Measurements from ENCODE around the gene ARSG. TPM values are rescaled to one million over a fixed set of nuclear protein-coding genes. Genes with fewer than 3 reads are reported as not detected.
"Not testable (repeated sequence)": the region's sequence is repeated elsewhere in the genome, so short reads cannot be mapped to it uniquely, and the experiment has no call there.

ARSG gene
- total RNA-seq, 1 donor from 2014 or later = 8.7 TPM

DNA sequence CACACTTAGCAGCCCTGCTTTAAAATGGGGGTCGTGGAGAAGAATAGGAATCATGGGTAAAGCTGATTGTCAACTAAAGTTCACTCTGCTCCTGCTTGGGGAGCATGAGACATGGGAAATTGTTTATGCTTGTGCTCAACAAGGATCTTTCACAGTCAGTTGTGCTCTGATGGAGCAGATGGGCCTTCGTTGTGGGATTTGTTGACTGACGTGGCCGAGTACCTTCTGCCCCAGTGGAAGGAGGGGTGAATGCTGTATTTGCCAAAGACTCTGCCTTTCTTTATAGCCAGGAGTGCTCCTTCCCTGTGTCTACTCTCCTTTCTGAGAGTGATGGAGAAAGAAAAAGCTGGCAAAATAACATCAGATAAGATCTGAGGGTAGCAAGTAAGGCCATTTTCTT is 11.4 kb downstream of the ARSG start:
- no peak for DNase-seq (ENCODE audit: extremely low spot score, unreplicated experiment)

DNA sequence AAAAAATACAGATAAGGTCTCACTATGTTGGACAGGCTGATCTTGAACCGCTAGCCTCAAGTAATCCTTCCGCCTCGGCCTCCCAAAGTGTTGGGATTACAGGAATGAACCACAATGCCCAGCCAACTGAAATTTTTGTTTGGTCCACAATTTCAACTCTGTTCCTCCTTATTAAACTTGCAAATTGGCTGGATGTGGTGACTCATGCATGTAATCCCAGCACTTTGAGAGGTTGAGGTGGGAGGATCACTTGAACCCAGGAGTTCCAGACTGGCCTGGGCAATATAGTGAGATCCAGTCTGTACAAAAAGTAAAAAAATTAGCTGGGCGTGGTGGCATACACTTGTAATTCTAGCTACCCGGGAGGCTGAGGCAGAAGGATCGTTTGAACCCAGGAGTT is 13.4 kb downstream of the ARSG start:
- Mint-ChIP-seq H3K9me3 (ENCODE audit: unreplicated experiment) (peaks cover 5% of the 10 kb centered on the region), H3K27me3 (ENCODE audit: unreplicated experiment) (no peaks in the 10 kb centered on the region), H3K4me3 (ENCODE audit: unreplicated experiment) (no peak overlapping the region), H3K36me3 (ENCODE audit: unreplicated experiment) (no peaks in the 10 kb centered on the region), H3K27ac (ENCODE audit: unreplicated experiment) (no peak overlapping the region), H3K4me1 (ENCODE audit: unreplicated experiment) (peaks cover 20% of the 10 kb centered on the region)
- TF ChIP-seq, protein P1, sequence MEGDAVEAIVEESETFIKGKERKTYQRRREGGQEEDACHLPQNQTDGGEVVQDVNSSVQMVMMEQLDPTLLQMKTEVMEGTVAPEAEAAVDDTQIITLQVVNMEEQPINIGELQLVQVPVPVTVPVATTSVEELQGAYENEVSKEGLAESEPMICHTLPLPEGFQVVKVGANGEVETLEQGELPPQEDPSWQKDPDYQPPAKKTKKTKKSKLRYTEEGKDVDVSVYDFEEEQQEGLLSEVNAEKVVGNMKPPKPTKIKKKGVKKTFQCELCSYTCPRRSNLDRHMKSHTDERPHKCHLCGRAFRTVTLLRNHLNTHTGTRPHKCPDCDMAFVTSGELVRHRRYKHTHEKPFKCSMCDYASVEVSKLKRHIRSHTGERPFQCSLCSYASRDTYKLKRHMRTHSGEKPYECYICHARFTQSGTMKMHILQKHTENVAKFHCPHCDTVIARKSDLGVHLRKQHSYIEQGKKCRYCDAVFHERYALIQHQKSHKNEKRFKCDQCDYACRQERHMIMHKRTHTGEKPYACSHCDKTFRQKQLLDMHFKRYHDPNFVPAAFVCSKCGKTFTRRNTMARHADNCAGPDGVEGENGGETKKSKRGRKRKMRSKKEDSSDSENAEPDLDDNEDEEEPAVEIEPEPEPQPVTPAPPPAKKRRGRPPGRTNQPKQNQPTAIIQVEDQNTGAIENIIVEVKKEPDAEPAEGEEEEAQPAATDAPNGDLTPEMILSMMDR (IDR thresholded peaks at IDR 0.05) = no peak
- no peak for DNase-seq (ENCODE audit: extremely low spot score, unreplicated experiment)

More for the DNA sequence above, 11.4 kb downstream of the ARSG start:
- H3K4me3 Mint-ChIP-seq (ENCODE audit: unreplicated experiment) = no peak overlapping the region
- H3K27ac Mint-ChIP-seq (ENCODE audit: unreplicated experiment) = peak overlapping the region; percentile 86
- TF ChIP-seq, protein P1 (IDR thresholded peaks at IDR 0.05) = no peak
- H3K36me3 Mint-ChIP-seq (ENCODE audit: unreplicated experiment) = no peaks in the 10 kb centered on the region
- peaks cover 20% of the 10 kb centered on the region for H3K4me1 Mint-ChIP-seq (ENCODE audit: unreplicated experiment)
- no peaks in the 10 kb centered on the region for H3K27me3 Mint-ChIP-seq (ENCODE audit: unreplicated experiment)
- peaks cover 5% of the 10 kb centered on the region for H3K9me3 Mint-ChIP-seq (ENCODE audit: unreplicated experiment)

DNA sequence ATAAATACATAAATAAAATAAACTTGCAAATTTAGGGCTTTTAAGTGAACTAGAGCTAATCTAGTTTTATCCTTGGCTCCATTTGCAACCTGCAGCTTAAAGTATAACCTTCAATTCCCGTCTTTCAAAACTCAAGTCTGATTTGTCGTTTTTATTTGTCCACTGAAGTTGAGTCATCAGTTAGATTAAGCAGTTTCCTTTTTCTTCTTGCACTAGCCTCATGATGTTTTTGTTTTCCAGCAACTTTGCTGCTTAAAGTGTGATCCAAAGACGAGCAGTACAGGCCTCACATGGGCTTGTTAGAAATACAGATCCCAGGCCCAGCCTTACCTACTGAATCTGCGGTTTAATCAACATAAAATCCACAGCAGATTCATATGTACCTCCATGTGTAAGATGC is 13.8 kb downstream of the ARSG start:
- Mint-ChIP-seq H3K27ac (ENCODE audit: unreplicated experiment) (no peak overlapping the region), H3K36me3 (ENCODE audit: unreplicated experiment) (no peaks in the 10 kb centered on the region), H3K4me1 (ENCODE audit: unreplicated experiment) (peaks cover 20% of the 10 kb centered on the region), H3K4me3 (ENCODE audit: unreplicated experiment) (no peak overlapping the region), H3K9me3 (ENCODE audit: unreplicated experiment) (peaks cover 5% of the 10 kb centered on the region), H3K27me3 (ENCODE audit: unreplicated experiment) (no peaks in the 10 kb centered on the region)
- no peak for DNase-seq (ENCODE audit: extremely low spot score, unreplicated experiment)
- TF ChIP-seq, protein P1 (IDR thresholded peaks at IDR 0.05) = no peak

DNA sequence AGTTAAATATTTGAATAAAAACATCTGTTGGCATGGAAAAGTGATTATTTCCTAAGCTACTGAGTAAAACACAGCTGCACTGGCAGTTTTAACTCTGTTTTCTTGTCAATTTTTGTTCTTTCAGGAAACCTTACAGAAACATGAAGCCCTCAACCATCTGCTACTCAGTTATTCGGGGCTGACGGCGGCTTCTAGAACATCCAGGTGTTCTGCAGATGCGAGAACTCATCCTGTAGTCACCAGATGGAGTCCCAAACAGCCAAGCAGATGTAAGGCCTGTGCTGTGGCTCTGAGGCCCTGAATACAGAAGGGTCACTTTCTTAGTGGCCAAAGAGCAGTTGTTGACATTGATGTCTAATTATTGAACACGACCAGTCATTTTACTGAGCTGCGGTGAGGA is 15.5 kb downstream of the ARSG start:
- Mint-ChIP-seq H3K27ac (ENCODE audit: unreplicated experiment) (no peak overlapping the region), H3K4me1 (ENCODE audit: unreplicated experiment) (peaks cover 15% of the 10 kb centered on the region), H3K4me3 (ENCODE audit: unreplicated experiment) (no peak overlapping the region), H3K36me3 (ENCODE audit: unreplicated experiment) (peaks cover 3% of the 10 kb centered on the region), H3K27me3 (ENCODE audit: unreplicated experiment) (no peaks in the 10 kb centered on the region), H3K9me3 (ENCODE audit: unreplicated experiment) (peaks cover 2% of the 10 kb centered on the region)
- TF ChIP-seq, protein P1 (IDR thresholded peaks at IDR 0.05) = no peak
- DNase-seq (ENCODE audit: extremely low spot score, unreplicated experiment) = no peak

DNA sequence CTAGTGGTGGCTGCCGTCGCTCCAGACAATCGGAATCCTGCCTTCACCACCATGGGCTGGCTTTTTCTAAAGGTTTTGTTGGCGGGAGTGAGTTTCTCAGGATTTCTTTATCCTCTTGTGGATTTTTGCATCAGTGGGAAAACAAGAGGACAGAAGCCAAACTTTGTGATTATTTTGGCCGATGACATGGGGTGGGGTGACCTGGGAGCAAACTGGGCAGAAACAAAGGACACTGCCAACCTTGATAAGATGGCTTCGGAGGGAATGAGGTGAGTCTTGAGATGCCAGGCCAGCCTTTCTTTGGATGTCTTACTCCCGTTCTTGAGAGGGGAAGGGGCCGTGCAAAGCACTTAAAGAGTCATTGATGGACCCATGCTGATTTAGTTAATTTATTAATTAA is 16.1 kb downstream of the ARSG start:
- TF ChIP-seq, protein P1 (IDR thresholded peaks at IDR 0.05) = no peak
- Mint-ChIP-seq H3K27ac (ENCODE audit: unreplicated experiment) (no peak overlapping the region), H3K4me1 (ENCODE audit: unreplicated experiment) (peaks cover 11% of the 10 kb centered on the region), H3K27me3 (ENCODE audit: unreplicated experiment) (no peaks in the 10 kb centered on the region), H3K9me3 (ENCODE audit: unreplicated experiment) (no peaks in the 10 kb centered on the region), H3K36me3 (ENCODE audit: unreplicated experiment) (peaks cover 3% of the 10 kb centered on the region), H3K4me3 (ENCODE audit: unreplicated experiment) (no peak overlapping the region)
- no peak for DNase-seq (ENCODE audit: extremely low spot score, unreplicated experiment)

DNA sequence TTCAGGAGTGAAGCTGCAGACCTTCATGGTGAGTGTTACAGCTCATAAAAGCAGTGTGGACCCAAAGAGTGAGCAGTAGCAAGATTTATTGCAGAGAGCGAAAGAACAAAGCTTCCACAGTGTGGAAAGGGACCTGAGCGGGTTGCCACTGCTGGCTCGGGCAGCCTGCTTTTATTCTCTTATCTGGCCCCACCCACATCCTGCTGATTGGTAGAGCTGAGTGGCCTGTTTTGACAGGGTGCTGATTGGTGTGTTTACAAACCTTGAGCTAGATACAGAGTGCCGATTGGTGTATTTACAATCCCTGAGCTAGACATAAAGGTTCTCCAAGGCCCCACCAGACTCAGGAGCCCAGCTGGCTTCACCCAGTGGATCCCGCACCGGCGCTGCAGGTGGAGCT is 17.2 kb downstream of the ARSG start:
- H3K4me1 Mint-ChIP-seq (ENCODE audit: unreplicated experiment); H3K36me3 Mint-ChIP-seq (ENCODE audit: unreplicated experiment); H3K27ac Mint-ChIP-seq (ENCODE audit: unreplicated experiment); DNase-seq (ENCODE audit: extremely low spot score, unreplicated experiment); H3K27me3 Mint-ChIP-seq (ENCODE audit: unreplicated experiment); H3K9me3 Mint-ChIP-seq (ENCODE audit: unreplicated experiment); H3K4me3 Mint-ChIP-seq (ENCODE audit: unreplicated experiment): not testable (repeated sequence)

DNA sequence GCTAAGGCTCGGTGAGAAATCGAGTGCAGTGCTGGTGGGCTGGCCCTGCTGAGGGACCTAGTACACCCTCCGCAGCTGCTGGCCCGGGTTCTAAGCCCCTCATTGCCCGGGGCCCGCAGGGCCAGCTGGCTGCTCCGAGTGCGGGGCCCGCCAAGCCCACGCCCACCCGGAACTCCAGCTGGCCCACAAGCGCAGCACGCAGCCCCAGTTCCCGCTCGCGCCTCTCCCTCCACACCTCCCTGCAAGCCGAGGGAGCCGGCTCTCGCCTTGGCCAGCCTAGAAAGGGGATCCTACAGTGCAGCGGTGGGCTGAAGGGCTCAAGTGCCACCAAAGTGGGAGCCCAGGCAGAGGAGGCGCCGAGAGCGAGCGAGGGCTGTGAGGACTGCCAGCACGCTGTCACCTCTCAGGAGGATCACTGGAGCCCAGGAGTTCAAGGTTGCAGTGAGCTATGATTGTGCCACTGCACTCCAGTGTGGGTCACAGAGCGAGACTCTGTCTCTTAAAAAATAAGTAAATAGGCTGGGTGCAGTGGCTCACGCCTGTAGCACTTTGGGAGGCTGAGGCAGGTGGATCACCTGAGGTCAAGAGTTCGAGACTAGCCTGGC is 17.9 kb downstream of the ARSG start:
- H3K27me3 Mint-ChIP-seq (ENCODE audit: unreplicated experiment); DNase-seq (ENCODE audit: extremely low spot score, unreplicated experiment): not testable (repeated sequence)

More for the DNA sequence above, 17.9 kb downstream of the ARSG start:
- H3K9me3 Mint-ChIP-seq (ENCODE audit: unreplicated experiment); H3K27ac Mint-ChIP-seq (ENCODE audit: unreplicated experiment); H3K4me1 Mint-ChIP-seq (ENCODE audit: unreplicated experiment); H3K36me3 Mint-ChIP-seq (ENCODE audit: unreplicated experiment); H3K4me3 Mint-ChIP-seq (ENCODE audit: unreplicated experiment): not testable (repeated sequence)
